NCI-H446 treated with DMSO at 0.1 percent for 48 hours (cell line): ENCODE results near the gene KLF15.

Source experiments
- DNase-seq: peaks from one replicate; lab custom pipeline; 2025; lab: John Stamatoyannopoulos, UW

KLF15 gene

GRCh38 chr3:126389112-126389793 lies 32.0 kb upstream of the KLF15 start:
- DNase-seq: no peak

- no peak for DNase-seq
Observed at GRCh38 chr3:126381966-126382365, 24.8 kb upstream of the KLF15 start.

GRCh38 chr3:126380011-126380768 lies 23.0 kb upstream of the KLF15 start:
- DNase-seq: no peak

GRCh38 chr3:126378341-126378751 lies 21.1 kb upstream of the KLF15 start:
- DNase-seq: no peak

- no peak for DNase-seq
Observed at GRCh38 chr3:126377211-126377610, 20.0 kb upstream of the KLF15 start.

GRCh38 chr3:126376444-126376843 lies 19.2 kb upstream of the KLF15 start:
- no peak for DNase-seq

- no peak for DNase-seq
Observed at GRCh38 chr3:126375835-126376331, 18.7 kb upstream of the KLF15 start.

- no peak for DNase-seq
Observed at GRCh38 chr3:126373682-126374601, 16.7 kb upstream of the KLF15 start.

GRCh38 chr3:126373146-126373613 lies 16.0 kb upstream of the KLF15 start:
- no peak for DNase-seq

GRCh38 chr3:126372413-126373145 lies 15.4 kb upstream of the KLF15 start:
- DNase-seq: no peak

- no peak for DNase-seq
Observed at GRCh38 chr3:126371096-126371705, 14.0 kb upstream of the KLF15 start.

GRCh38 chr3:126370606-126371005 lies 13.4 kb upstream of the KLF15 start:
- DNase-seq: no peak

GRCh38 chr3:126370055-126370454 lies 12.8 kb upstream of the KLF15 start:
- no peak for DNase-seq

GRCh38 chr3:126369490-126369889 lies 12.3 kb upstream of the KLF15 start:
- no peak for DNase-seq

GRCh38 chr3:126367316-126367805 lies 10.2 kb upstream of the KLF15 start:
- no peak for DNase-seq

- DNase-seq: no peak
Observed at GRCh38 chr3:126365351-126366277, 8.4 kb upstream of the KLF15 start.

- DNase-seq: no peak
Observed at GRCh38 chr3:126364731-126365301, 7.6 kb upstream of the KLF15 start.

GRCh38 chr3:126364130-126364695 lies 7.0 kb upstream of the KLF15 start:
- no peak for DNase-seq

GRCh38 chr3:126361211-126361610 lies 4.0 kb upstream of the KLF15 start:
- DNase-seq: no peak
